Right forelimb (tissue), 1 donor: Measurements from ENCODE around the gene B4GALT5.

Experiments
- DNase-seq: peaks from one replicate; pipeline ENCODE4 v3.0.0-alpha.2; 2018

Gene B4GALT5

GRCh38 chr20:49700411-49701185 is 13.1 kb downstream of the B4GALT5 start:
- no peak for DNase-seq

GRCh38 chr20:49699200-49699992 is 14.3 kb downstream of the B4GALT5 start:
- no peak for DNase-seq

GRCh38 chr20:49698477-49698876 is 15.2 kb downstream of the B4GALT5 start:
- no peak for DNase-seq

GRCh38 chr20:49697071-49697470 is 16.6 kb downstream of the B4GALT5 start:
- no peak for DNase-seq

- DNase-seq = no peak
Measured at GRCh38 chr20:49696594-49696993, 17.1 kb downstream of the B4GALT5 start.

- no peak for DNase-seq
Measured at GRCh38 chr20:49695830-49696229, 17.8 kb downstream of the B4GALT5 start.

GRCh38 chr20:49694450-49695071 is 19.1 kb downstream of the B4GALT5 start:
- no peak for DNase-seq

GRCh38 chr20:49693435-49694171 is 20.1 kb downstream of the B4GALT5 start:
- no peak for DNase-seq

- DNase-seq = no peak
Measured at GRCh38 chr20:49692941-49693340, 20.7 kb downstream of the B4GALT5 start.

GRCh38 chr20:49691818-49692568 is 21.7 kb downstream of the B4GALT5 start:
- DNase-seq = no peak

- DNase-seq = no peak
Measured at GRCh38 chr20:49690899-49691620, 22.6 kb downstream of the B4GALT5 start.

GRCh38 chr20:49687595-49688567 is 25.8 kb downstream of the B4GALT5 start:
- DNase-seq = no peak

GRCh38 chr20:49685809-49686208 is 27.9 kb downstream of the B4GALT5 start:
- DNase-seq = no peak

GRCh38 chr20:49685161-49685601 is 28.5 kb downstream of the B4GALT5 start:
- DNase-seq = no peak

GRCh38 chr20:49684335-49684997 is 29.2 kb downstream of the B4GALT5 start:
- DNase-seq = no peak

GRCh38 chr20:49682798-49683197 is 30.9 kb downstream of the B4GALT5 start:
- DNase-seq = no peak

GRCh38 chr20:49682278-49682677 is 31.4 kb downstream of the B4GALT5 start:
- DNase-seq = no peak

GRCh38 chr20:49681850-49682216 is 31.8 kb downstream of the B4GALT5 start:
- no peak for DNase-seq

GRCh38 chr20:49680484-49680883 is 33.2 kb downstream of the B4GALT5 start:
- DNase-seq = no peak

- DNase-seq = no peak
Measured at GRCh38 chr20:49679634-49680033, 34.0 kb downstream of the B4GALT5 start.
